ENCODE measurements around the gene ZBTB48. TPM values are rescaled to one million over a fixed set of nuclear protein-coding genes. Genes with fewer than 3 reads are reported as not detected.

The ZBTB48 gene
- total RNA-seq, 2 donors from 2014 or later = 41.3 to 51.0 TPM

DNA sequence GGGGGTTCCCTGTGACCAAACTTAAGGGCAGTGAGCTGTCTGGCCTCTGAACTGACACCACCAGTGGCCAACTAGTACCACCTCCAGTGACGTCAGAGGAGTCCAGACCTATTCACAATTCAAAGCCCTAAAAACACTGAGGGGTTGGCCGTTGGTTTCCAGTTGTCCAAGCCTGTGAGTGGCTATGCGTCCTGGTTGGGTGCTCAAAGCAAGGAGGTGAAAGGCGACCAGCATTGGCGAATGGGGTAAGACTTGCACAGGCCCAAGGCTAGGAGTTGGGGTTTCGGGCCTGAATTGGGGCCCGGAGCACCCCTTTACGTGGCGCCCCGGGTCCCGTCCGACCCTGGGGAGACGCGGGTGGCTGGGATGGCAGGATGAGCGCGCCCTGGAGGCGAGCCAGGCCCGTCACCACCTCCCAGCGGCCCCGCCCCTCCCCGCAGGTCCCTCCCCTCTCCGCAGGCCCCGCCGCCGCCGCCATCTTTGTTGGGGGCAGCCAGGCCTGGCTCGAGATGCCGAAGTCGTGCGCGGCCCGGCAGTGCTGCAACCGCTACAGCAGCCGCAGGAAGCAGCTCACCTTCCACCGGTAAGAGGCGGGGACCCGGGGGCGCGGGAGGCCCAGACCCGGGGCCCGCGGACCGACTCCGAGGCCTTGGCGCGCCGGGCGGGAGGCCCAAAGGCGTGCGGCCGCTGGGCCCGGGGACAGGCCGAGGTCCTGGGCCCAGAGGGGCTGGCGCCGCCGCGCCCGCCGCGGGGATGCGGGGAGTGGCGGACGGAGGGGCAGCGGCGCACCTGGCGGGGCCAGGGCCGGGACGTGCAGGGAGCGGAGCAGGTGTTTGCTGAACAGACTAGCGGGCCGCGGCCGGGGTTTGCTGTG lies 45.2 kb downstream of the ZBTB48 start, which contains the start of gene THAP3:
Gene THAP3, plus strand, starts transcription at position 159 of the 874 bp plus-strand sequence. Its CDS starts 351 bp downstream, at position 510.
- 4% methylated on average over 37 of the region's 73 CpGs for WGBS
- Histone ChIP-seq H3K27me3 (replicated peaks; ENCODE audit: insufficient read depth) (no peaks in the 10 kb centered on the region), H3K4me3 (peak within 1 kb of the TSS; percentile 73 to 87), H3K27ac (peak within 1 kb of the TSS; percentile 89 to 92), H3K9me3 (no peaks in the 10 kb centered on the region), H3K4me1 (replicated peaks) (peaks cover 6% of the 10 kb centered on the region), H3K36me3 (peaks cover 4 to 7% of the 10 kb centered on the region in 2 donors)
- TF ChIP-seq POLR2A (IDR thresholded peaks at IDR 0.05) (peak; percentile 42), POLR2AphosphoS5 (IDR thresholded peaks at IDR 0.05) (peak; percentile 19)
- TF ChIP-seq, protein P1, sequence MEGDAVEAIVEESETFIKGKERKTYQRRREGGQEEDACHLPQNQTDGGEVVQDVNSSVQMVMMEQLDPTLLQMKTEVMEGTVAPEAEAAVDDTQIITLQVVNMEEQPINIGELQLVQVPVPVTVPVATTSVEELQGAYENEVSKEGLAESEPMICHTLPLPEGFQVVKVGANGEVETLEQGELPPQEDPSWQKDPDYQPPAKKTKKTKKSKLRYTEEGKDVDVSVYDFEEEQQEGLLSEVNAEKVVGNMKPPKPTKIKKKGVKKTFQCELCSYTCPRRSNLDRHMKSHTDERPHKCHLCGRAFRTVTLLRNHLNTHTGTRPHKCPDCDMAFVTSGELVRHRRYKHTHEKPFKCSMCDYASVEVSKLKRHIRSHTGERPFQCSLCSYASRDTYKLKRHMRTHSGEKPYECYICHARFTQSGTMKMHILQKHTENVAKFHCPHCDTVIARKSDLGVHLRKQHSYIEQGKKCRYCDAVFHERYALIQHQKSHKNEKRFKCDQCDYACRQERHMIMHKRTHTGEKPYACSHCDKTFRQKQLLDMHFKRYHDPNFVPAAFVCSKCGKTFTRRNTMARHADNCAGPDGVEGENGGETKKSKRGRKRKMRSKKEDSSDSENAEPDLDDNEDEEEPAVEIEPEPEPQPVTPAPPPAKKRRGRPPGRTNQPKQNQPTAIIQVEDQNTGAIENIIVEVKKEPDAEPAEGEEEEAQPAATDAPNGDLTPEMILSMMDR (IDR thresholded peaks at IDR 0.05) = no peak
- intact Hi-C loops (cut with DNase I) = loop anchor here (5.0 kb wide), 1 partner anchor 38 kb away; no protein-coding TSS in a partner anchor
- DNase-seq (ENCODE audit: low spot score) = peak; percentile 82

DNA sequence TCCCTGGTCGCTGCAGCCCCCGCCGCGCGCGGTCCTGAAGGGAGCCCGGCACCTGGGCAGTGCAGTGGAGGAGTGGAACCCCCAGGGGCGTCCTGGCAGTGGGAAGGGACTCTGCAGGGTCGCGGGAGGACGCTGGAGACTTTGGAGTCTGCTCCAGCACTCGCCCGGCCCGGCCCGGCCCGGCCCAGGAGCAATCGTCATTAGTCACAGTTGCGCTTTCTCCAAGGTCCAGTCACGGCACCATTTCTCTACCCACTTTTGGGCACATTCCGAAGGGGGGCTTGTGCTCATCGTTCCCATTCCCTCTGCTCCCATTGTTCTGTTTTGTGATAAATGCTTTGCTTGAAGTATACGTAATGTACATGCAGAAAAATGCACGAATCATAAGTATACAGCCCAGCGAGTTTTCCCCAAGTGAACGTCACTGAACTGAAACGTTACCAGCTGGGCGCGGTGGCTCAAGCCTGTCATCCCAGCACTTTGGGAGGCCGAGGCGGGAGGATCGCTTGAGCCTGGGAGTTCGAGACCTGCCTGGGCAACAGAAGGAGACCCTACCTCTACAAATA lies 45.9 kb downstream of the ZBTB48 start:
- peaks cover 6% of the 10 kb centered on the region for H3K4me1 ChIP-seq (replicated peaks)
- TF ChIP-seq POLR2A (IDR thresholded peaks at IDR 0.05) (no peak), POLR2AphosphoS5 (IDR thresholded peaks at IDR 0.05) (peak; percentile 23)
- TF ChIP-seq, protein P1 (IDR thresholded peaks at IDR 0.05) = no peak
- intact Hi-C loops (cut with DNase I) = loop anchor here (5.0 kb wide), 1 partner anchor 38 kb away; no protein-coding TSS in a partner anchor
- H3K4me3 ChIP-seq = peak overlapping the region; percentile 73 to 87
- H3K27ac ChIP-seq = peak overlapping the region; percentile 89 to 92
- 6% methylated on average over 32 of the region's 32 CpGs for WGBS
- no peaks in the 10 kb centered on the region for H3K9me3 ChIP-seq
- H3K36me3 ChIP-seq = peaks cover 0 to 7% of the 10 kb centered on the region in 2 donors
- DNase-seq (ENCODE audit: low spot score) = no peak
- no peaks in the 10 kb centered on the region for H3K27me3 ChIP-seq (replicated peaks; ENCODE audit: insufficient read depth)

DNA sequence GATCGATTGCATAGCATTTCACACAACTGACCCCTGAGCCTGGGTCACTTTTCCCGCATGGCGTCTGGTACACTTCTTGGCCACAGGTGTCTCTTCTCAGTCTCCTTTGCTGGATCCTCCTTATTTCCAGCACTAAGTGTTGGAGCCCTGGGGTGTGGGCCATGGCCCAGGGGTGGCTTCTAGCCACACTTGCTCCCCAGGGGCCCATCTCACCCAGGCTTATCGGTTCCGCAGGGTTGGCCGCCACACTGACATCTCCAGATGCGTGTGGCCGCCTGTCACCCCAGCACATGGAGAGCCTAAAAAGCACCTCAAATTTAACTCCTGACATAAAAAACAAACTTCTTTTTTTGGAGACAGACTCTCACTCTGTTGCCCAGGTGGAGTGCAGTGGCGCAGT lies 47.2 kb downstream of the ZBTB48 start:
- no peak overlapping the region for H3K27ac ChIP-seq
- H3K36me3 ChIP-seq = no peaks in the 10 kb centered on the region
- intact Hi-C loops (cut with DNase I) = loop anchor here (5.0 kb wide), 1 partner anchor 40 kb away; no protein-coding TSS in a partner anchor
- TF ChIP-seq, protein P1 (IDR thresholded peaks at IDR 0.05) = no peak
- TF ChIP-seq POLR2AphosphoS5 (IDR thresholded peaks at IDR 0.05) = no peak
- TF ChIP-seq POLR2A (IDR thresholded peaks at IDR 0.05) = no peak
- H3K4me3 ChIP-seq = no peak overlapping the region
- no peaks in the 10 kb centered on the region for H3K9me3 ChIP-seq
- DNase-seq (ENCODE audit: low spot score) = no peak
- 92% methylated on average over 9 of the region's 9 CpGs for WGBS
- H3K27me3 ChIP-seq (replicated peaks; ENCODE audit: insufficient read depth) = no peaks in the 10 kb centered on the region
- peaks cover 6% of the 10 kb centered on the region for H3K4me1 ChIP-seq (replicated peaks)

DNA sequence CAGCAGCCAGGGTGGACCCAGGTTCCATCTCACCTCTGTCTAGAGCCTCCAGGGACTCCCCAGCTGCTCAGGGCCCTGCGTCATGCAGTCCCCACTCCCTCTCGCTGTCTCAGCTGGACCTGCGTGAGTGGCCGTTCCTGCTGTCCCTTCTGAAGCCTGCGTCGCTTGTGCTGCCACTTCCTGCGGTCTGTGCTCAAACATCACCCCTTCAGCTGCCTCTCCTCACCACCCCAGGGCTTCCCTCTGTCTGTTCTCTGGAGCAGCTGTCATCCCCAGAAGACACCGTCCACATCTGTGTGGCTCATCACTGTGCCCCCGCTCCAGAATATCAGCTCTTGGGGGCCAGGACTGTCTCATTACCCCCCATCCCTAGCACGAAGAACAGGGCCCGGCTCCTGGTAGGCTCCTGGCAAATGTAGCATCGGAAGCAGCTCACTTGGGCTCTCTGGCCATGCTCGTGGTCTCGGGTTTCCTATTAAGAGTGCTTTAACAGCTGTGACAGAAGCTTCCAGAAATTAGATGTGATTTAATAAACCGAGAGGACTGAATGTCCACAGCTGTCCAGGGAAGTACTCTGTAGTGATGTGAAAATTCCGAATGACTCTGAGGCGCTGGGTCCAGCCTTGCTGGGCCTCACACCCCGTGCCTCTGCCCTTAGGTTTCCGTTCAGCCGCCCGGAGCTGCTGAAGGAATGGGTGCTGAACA lies 48.2 kb downstream of the ZBTB48 start:
- no peak for DNase-seq (ENCODE audit: low spot score)
- no peak for TF ChIP-seq POLR2AphosphoS5 (IDR thresholded peaks at IDR 0.05)
- TF ChIP-seq, protein P1 (IDR thresholded peaks at IDR 0.05) = no peak
- TF ChIP-seq POLR2A (IDR thresholded peaks at IDR 0.05) = no peak
- Histone ChIP-seq H3K4me3 (no peak overlapping the region), H3K4me1 (replicated peaks) (peaks cover 4% of the 10 kb centered on the region), H3K9me3 (no peaks in the 10 kb centered on the region), H3K36me3 (no peaks in the 10 kb centered on the region), H3K27me3 (replicated peaks; ENCODE audit: insufficient read depth) (no peaks in the 10 kb centered on the region), H3K27ac (no peak overlapping the region)
- intact Hi-C loops (cut with DNase I) = loop anchor here (5.0 kb wide), 1 partner anchor 41 kb away; no protein-coding TSS in a partner anchor
- 86% methylated on average over 21 of the region's 21 CpGs for WGBS

All from prostate gland (tissue), 2 donors.